ENCODE data around the gene TCP1.
"Not testable (repeated sequence)": the region's sequence is repeated elsewhere in the genome, so short reads cannot be mapped to it uniquely, and the experiment has no call there.

The TCP1 gene

DNA sequence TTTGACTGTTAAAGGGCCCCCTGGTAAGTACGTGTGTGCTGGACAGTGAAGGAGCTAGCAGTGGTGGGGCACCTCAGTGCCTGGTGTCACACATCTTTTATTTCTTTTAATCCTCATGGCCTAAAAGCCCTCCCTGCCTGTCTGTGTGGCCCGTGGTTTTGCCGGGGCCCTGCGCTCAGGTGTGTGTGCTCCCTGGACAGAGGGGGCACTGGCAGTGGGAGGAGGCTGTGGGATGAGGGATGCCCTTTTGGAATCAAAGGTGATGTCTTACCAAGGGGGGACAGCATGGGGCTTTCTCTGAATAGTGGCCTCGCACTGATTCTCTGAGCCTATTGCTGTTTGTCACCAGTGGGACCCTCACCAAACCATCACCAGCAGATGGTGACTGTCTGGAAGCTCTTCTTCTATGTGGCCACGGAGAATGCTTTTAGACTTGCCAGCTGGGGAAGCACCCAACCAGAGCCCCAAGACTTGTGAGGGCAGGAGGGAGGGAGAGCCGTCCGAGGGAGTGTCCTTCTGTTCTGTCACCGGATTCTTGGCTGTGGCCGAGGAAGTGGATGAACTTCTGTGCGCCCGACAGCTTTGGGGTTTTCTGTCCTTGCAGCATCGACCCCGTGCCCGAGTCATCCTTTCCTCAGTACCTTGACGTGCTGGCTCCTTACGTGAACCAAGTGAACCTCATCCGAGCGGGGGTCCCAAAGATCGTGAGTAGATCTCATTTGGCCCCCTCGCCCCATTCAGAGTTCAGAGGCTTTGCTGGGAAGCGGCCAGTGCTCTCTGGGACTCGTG, 28.7 kb upstream of the TCP1 start:
- no peak for DNase-seq (ENCODE audit: low read depth, low spot score)

DNA sequence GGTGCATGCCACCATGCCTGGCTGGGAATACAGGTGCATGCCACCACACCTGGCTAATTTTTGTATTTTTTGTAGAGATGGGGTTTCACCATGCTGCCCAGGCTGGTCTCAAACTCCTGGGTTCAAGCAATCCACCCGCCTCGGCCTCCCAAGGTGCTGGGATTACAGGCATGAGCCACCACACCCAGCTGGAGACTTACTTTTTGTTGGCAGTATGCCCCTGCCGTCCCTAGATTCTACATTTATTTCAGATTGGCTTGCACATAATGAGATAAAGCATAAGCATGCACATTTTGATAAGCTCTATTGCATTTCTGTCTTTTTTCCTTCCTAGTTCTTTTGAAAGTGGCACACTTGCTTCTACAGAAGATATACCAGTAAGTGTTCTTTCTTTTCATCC, 27.4 kb upstream of the TCP1 start:
- DNase-seq (ENCODE audit: low read depth, low spot score), result not testable (repeated sequence)

DNA sequence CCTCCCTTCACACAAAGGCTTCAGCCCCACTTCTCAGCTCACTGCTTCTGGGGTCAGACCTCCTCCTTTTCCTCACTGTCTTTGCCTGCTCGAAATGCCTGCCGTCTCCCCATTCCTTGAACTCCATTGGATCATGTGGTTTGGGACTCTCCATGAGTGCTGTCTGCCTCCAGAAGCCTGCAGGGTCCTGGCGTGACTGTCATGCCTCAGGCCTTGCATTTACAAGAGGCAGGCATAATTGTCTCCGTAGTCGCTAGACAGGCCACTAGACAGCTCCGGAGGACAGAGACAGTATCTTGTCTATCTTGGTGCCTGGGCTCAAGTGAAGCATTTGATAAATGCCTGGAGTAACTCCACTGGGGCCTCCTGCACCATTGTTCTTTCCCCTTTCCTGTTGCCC, 26.0 kb upstream of the TCP1 start:
- no peak for DNase-seq (ENCODE audit: low read depth, low spot score)

DNA sequence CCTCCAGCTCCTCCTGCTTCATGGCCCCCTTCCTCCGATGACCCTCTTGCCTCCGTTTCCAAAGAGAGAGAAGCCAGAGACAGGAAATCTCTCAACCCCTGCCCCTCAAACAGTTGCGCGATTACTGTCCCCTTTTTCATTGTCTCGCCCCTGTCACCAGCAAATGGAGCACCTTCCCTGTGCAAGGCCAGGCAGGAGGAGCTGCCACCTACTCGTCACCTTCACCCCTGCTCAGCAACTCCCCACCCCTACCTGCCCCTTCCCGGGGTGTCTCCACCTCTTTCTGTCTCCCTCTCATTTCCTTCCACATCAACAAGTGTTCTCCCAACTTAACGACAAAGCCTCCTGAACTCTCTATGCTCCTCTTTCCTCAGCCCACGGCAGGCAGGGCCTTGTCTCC, 24.4 kb upstream of the TCP1 start:
- DNase-seq (ENCODE audit: low read depth, low spot score), result no peak

DNA sequence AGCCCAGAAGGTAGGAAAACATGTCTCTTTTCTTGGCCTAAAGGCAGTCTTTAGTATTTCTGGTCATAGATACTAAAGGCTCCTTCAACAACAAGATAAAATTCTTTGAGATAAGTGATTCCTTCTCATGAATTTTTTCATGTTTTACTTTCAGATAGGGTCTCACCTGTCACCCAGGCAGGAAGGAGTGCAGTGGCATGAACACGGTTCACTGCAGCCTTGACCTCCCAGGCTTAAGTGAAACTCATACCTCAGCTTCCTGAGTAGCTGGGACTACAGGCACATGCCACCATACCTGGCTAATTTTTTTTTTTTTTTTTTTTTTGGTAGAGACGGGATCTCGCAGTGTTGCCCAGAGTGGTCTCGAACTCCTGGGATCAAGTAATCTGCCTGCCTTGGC, 19.7 kb upstream of the TCP1 start:
- DNase-seq (ENCODE audit: low read depth, low spot score), result no peak

DNA sequence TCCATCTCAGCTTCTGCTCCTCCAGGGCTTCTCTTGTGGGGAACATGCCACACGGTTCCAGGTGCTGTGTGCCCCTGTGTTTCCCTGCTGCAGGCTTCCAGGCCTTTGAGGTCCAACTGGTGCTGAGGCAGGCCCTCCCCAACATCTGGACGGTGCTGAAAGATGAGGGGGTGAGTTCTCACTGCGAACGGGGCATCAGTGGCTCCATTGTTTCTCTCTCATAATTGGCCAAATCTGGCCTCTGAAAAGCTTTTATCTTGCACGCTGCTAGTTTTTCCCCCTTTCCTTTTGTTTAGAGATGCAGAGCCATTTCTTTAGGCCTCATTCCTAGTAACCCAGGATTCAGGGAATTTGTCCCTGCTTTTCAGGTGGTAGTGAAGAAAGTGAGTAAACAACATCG, 19.2 kb upstream of the TCP1 start:
- DNase-seq (ENCODE audit: low read depth, low spot score), result no peak

DNA sequence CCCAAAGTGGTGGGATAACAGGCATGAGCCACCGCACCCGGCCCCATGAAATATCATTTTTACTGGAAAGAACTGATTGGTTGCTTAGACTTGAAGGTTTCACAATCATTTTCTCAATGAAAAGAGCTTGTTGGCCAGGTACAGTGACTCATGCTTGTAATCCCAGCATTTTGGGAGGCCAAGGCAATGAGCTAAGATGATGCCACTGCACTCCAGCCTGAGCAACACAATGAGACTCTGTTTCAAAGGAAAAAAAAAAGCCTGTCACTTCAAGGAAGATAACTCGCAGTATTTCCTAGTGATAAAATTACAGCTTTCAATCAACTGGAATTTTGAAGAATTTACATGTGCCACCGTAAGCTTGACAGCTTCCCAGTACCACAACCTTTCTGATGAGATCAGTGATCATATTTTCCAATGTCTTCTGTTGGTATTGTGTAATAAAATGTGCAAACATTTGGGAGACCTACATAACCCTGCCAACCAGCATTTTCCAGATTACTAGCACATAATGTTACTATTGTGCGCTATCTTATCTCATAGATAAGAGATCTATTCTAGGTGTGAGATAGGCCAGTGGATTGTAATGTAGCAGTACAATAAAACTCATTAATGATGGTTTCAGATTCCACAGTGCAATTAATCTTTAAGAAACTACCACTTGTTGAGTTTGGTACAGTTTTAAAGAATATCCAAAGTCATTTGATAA, 17.9 kb upstream of the TCP1 start:
- DNase-seq (ENCODE audit: low read depth, low spot score), result no peak

DNA sequence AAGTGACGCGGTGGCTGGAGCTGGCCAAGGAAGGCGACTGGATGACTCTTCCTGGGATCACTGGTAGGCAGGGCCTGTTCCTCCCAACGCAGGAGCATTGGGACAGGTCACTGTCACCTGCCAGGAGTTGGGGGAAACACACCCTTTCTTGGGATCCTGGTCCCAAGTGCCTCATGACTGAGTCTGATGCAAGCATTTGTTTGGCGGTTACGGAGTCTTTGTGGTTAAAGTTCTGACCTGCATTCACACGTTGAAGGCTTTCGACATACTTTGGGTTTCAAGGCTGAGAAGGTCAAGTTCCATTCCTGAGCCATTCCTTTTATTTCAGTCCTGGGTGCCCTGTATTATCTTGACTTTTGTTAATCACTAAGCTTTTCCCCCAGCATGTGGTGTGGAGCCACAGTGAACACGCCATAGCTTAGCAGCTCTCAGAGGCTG, 16.6 kb upstream of the TCP1 start:
- DNase-seq (ENCODE audit: low read depth, low spot score), result no peak

DNA sequence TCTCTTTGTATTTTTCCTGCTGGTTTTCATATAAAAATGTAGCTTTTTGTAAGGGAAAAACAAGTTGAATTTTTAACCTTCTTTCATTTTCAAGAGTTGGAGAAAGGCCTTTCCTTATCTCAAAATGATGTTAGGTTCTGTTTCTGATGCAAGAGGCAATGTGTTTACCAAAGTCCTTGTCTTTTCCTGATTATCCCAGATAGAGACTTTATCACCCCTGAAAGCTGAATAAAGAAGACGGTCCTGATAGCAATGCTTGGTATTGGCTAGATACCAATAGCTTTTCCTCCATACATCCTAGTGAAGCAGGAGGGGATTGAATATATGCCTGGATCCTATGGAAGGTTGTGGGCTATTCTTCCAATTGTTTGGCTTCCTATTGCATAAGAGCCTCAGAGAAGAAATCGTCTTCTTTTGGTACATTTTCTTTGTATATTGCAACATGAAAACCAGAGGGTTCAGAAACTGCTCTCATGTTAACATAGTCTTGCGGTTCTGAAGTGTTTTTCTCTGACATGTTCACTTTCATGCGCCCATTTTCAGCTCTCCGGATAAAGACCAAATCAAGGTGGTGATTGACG, 16.1 kb upstream of the TCP1 start:
- DNase-seq (ENCODE audit: low read depth, low spot score), result no peak

DNA sequence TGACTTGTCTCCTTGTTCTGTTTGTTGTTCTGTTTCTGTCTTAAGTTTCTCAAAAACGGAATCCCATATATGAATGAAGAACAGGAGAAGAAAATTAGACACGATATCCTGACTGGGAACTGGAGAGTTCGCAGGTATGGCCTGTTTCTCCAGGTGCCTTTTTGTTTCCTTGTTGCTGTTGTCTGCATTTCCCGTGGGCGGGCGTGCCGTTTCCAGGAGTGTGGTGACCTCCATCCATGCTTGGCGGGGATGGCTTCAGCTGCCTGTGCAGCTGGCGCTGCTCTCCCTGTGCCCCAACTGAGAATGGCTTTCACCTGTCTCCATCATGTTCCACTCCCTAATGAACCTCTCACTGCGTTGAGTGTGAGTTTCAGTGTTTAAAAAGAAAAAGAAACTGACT, 15.1 kb upstream of the TCP1 start:
- DNase-seq (ENCODE audit: low read depth, low spot score), result no peak

DNA sequence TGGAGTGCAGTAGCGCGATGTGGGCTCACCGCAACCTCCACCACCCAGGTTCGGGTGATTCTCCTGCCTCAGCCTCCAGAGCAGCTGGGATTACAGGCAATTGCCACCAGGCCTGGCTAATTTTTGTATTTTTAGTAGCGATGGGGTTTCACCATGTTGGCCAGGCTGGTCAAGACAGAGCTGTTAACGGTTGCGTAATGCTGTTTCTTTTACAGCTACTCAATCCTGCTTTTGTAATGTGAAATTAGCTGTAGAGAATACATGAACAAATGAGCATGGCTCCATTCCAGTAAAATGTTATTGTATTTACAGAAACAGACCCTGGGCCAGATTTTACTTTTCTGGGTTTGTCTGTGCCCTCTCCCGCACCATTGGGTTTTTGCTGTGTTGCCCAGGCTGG, 12.5 kb upstream of the TCP1 start:
- no peak for DNase-seq (ENCODE audit: low read depth, low spot score)

DNA sequence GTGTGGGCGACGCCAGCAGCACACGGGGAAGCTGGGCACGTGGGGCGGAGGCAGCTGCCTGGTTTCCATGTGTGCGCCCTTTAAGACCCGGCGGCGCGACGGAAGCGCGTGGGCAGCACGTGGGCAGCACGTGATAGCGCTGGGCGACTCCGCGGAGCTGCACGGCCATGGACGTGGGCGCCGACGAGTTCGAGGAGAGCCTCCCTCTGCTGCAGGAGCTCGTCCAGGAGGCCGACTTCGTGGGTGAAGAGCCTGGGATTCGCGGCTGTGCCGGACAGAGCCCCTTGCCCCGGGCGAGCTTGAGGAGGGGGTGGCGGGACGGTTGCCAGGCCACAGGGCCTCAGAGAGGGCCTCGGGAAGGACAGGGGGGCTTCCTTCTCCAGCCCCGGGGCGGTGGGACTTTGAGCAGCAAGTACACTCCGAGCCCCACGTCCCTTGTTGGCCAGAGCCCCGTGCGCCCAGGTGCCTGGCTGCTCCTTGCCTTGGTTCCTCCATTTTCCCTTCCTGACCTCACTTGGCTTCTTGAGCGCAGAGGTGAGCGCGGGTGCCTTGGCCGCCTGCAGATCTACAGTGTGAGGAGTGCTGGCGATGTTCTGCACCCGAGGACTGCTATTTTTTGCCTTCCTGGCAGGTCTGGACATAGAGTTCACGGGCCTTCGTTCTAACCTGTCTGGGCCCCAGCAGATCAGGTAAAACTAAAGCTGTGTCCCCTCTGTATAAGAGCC, 10.9 kb upstream of the TCP1 start, which contains the start of gene PNLDC1:
PNLDC1 (plus strand) TSS at position 136 of the 725 bp plus-strand sequence; CDS start at position 168, 32 bp downstream.
- no peak for DNase-seq (ENCODE audit: low read depth, low spot score)

DNA sequence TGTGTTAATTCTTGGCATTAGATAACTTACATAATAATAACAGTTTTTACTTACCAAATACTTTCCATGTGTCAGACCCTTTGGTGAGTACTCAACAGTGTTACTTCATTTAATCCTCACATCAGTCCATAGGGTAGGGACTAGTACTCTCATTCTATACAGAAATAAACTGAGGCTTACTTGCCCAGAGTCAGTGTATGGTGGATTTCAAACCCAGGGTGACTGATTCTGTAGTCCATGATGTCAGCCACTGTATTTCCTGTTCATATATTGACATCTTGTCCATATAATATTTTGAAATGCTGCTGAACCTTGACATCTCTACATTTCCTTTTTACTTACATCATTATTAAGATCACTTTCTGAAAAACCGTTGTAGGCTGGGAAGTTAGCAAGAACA, 8.2 kb upstream of the TCP1 start:
- no peak for DNase-seq (ENCODE audit: low read depth, low spot score)

DNA sequence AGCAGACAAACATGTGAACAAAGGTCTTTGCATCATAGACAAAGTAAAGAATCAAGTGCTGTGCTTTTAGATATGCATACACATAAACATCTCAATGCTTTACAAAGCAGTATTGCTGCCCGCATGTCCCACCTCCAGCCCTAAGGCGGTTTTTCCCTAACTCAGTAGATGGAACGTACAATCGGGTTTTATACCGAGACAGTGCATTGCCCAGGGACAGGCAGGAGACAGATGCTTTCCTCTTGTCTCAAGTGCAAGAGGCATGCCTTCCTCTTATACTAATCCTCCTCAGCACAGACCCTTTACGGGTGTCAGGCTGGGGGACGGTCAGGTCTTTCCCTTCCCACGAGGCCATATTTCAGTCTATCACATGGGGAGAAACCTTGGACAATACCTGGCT, 5.6 kb upstream of the TCP1 start:
- not testable (repeated sequence) for DNase-seq (ENCODE audit: low read depth, low spot score)

DNA sequence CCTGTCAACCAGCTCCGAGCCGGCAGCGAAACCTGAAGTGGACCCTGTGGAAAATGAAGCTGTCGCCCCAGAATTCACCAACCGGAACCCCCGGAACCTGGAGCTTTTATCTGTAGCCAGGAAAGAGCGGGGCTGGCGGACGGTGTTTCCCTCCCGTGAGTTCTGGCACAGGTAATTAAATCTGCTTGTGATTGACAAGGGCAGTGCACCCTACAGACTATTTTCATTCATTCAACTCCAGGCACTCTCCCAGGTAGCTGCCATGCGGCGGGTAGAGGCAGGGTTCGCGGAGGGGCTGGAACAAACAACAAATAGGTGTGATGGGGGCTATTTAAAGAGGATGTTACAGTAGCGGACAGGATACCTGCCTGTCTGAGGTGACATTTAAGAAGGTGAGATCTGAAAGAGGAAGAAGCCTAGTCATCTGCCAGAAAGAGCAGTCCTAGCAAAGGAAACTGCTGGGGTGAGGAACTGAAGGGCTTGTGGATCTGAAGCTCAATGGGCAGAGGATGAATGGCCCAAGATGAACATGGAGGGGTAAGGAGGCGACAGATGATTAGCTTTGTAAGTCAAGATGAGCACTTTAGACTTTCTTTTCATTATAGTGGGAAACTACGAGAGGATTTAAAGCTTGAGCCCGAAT, 1.7 kb upstream of the TCP1 start:
- DNase-seq (ENCODE audit: low read depth, low spot score), result no peak

DNA sequence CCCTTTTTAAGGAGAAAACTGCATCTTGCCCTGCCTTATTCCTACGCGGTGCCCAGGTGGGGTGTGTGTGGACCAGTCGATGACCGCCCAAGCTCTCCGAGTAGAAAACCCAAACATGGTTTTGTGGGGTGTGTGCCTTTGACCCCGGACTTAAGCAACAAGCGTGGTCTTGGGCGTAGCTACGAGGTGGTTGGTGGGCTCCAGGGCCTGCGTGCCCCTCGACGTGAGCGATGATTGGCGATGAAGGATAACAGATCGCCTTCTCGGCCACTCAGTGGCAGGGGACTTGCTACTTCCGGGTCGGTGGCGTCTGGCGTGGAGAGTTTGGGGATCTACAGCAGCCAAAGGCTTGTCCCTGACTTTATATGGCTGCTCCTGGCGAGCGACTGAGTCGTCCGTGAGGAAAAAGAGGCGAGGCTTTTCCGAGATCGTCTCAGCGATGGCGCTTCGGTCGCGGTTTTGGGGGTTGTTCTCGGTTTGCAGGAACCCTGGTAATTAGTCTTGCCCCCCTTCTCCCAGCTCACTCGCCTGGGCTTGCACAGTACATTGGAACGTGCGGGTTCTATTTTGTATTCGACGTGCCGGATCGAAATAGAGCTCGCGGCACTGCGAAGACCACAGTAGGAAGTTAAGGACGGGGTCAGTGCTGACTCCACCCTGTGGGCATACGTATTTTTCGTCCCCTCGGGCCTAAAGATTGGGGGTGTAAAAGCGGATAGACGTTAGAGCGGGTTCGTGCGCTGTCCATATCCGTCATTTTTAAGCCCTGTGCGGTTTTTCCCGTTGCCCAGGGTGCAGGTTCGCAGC, 950 bp upstream of the TCP1 start, which contains the start of gene MRPL18:
MRPL18 (plus strand) TSS at position 319 of the 807 bp plus-strand sequence; CDS start at position 440, 121 bp downstream.
- peak; percentile 94 for DNase-seq (ENCODE audit: low read depth, low spot score)

DNA sequence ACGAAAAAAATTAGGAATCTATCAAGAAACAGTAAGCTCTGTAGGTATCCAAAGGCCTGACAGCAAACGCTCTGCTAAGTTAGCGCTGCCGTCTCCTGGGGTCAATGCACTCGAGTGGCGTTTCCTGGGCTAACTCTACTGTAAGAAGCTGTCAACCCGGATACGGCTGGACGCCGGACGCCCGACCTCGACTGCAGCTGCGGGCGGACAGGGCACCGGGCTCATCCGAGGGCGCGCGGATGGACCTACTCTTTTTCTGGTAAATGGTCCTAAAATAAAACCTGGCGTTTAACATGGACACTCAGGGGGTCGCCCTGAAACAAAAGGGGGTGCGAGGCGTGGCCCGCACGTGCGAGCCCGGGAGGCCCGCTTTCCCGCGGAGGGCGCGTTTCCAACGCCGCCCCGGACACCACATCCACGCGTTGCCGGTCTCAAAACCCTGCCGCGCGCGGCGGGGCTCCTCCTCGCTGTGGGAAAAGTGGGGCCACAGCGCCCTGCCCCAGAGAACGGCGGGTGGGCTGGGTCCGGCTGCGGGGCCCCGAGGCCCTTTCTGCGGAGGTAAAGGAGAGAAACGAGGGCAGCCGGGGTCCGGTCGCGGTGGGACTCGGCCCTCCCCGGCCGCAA, 537 bp downstream of the TCP1 start:
- no peak for DNase-seq (ENCODE audit: low read depth, low spot score)

DNA sequence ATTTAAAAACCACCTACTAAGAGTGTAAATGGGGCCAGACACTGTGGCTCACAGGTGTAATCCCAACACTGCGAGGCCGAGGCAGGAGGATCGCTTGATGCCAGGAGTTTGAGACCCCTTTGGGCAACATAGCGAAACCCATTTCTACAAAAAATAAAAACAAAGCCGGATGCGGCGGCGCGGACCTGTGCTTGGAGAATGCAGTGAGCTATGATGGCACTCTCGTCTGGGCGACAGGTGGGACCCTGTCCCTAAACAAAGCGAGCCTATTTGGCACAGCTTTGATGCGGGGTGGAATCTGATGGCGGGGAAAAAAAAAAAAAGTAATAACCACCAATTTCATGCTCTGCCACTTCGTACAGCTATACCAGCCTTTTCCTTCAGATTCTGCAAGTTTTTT, 1.1 kb downstream of the TCP1 start:
- no peak for DNase-seq (ENCODE audit: low read depth, low spot score)

DNA sequence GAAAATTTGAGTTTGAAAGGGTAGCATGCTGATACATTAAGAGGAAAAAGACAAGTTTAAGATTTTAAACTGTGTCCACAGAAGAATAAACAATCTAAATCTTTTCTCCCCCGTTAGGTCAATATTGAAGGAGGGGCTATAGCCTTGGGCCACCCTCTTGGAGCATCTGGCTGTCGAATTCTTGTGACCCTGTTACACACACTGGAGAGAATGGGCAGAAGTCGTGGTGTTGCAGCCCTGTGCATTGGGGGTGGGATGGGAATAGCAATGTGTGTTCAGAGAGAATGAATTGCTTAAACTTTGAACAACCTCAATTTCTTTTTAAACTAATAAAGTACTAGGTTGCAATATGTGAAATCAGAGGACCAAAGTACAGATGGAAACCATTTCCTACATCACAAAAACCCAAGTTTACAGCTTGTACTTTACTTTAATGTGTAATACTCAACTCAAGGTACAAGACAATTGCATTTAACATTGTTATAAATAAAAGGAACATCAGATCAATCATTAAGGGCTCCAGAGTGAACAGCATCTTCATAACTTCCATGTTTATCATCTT, 10.8 kb downstream of the TCP1 start:
- no peak for DNase-seq (ENCODE audit: low read depth, low spot score)

DNA sequence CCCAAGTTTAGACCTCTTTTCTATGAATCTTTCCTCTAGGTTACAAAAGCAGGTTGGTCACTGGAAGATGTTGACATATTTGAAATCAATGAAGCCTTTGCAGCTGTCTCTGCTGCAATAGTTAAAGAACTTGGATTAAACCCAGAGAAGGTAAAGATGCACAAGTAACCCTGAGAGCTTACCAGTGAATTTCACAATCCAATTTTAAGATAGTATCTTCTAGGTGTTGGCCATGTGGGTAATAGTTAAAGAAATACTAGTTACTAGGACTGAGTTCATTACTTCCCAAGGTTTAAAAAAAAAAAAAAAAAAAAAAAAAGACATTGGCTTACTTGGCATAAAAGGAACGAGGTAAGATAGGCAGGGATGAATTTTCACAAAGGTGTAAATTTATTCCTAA, 11.3 kb downstream of the TCP1 start:
- no peak for DNase-seq (ENCODE audit: low read depth, low spot score)

All from iPS DF 19.7 (cell line).